HG03159 (cell line): Measurements from ENCODE around the gene TFAM.
"Not testable (repeated sequence)": the region's sequence is repeated elsewhere in the genome, so short reads cannot be mapped to it uniquely, and the experiment has no call there.

Experiments used
- ATAC-seq: cut with Tn5 transposase; IDR thresholded peaks from one replicate; pipeline ENCODE4 v1.9.1; 2021; ENCODE audit warnings: mild to moderate bottlenecking, moderate library complexity; ENCODE audit not compliant: unreplicated experiment

TFAM gene

DNA sequence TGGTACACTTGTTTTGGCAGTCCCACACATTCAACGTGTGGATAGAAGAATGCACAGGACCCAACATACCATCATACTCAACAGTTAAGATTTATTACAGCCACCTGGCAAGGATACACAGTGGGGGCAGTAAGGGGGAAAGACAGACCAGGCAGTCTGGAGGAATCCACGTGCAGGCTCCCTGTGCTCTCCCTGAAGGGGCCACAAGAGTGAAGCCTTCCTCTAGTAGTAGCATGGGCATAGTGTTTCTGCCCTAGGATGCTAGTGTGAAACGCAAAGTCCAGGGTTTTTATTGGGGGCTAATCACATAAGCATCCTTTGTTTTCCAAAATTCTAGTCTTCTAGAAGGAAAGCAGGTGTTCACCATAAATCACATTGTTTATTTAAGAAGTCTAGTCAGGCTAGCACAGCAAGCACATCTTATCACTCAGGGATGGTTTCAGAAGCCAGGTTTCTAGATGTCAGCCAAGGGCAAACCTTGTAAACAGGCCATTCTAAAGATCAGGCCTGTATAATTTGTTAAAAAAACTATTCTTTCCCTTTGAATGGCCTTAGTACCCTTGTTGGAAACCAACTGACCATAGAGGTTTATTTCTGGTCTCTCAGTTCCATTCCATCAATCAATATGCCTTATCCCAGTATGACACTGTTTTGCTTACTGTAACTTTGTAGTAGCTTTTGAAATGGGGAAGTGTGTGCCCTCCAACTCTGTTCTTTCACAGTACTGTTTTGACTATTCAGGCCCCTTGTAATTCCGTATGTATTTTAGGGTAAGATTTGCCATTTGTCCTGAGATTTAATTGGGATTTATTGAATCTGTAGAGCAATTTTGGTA, 12.4 kb upstream of the TFAM start:
- peak; percentile 78 for ATAC-seq

DNA sequence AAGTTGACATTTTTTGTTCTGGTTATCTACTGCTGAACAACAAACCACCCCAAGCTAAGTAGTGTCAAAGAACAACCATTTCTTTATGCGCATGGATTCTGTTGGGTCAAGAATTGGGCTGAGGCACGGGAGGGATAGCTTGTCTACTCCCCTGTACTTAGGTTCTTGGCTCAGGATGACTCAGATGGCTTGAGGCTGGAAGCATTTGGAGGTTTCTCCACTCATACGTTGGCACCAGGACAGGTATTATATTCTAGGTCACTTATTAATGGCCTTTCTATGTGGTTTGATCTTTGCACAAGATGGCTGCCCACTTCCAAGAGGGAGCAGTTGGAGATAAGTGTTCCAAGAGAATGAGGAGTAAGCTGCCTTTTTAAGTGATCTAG, 11.8 kb upstream of the TFAM start:
- no peak for ATAC-seq

DNA sequence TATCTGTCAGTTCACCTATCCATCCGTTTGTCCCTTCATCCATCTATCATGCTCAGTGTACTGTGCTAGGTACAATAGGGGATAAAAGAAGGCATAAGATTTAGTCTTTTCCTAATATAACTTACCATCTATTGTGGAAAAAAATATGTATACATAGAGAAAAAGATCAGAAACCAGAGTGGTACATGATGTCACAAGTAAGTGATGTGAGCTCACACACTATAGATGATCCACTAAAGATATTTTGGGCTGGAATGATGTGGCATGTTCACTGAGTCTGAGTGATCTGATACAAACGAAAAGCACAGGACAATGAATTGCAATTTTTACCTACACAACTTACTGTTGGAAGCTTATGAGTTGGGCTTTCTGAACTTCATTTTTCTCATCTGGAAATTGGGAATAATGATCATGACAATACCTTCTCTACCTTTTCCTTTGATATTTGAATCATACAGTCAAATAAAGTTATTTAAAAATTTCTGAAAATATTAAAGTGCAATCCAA, 2.7 kb upstream of the TFAM start:
- ATAC-seq = no peak

DNA sequence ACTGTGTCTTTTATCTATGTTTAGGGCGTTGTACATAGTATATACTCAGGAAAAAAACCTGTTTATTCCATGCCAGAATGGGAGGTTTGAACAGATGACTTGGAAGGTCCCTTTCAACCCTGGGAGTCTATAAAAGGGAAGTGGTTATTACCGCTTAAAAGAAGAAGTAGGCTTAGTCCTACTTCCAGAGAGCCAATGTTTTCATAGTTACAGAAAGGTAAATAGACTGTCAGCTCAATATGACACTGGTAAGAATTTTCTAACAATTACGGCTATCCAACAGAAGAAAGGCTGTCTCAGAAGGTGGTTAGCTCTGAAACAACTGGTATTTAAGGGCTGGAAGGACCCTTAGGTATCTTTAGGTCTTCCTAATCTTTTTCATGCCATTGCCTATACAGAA, 1.1 kb upstream of the TFAM start:
- peak; percentile 62 for ATAC-seq

DNA sequence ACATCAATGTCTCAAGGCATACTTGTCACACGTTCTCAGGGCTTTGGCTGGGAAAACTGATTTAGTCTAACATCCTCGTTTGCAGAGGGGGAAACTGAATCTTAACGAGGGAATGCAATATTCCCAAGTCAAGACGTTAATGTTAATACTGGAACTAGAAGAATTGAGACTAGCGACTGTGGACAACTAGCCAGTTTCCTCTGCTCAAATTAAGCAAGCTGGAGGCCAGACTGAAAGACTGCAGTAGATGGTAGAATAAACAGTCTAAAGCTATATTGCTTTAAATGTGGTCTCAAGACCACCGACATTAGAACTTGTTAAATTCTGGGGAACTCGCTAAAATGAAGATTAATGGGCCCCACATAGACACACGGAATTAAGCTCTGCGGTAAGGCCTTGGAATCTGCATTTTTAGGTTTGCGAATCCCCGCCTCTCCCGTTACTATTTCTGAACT, 639 bp upstream of the TFAM start:
- ATAC-seq = peak; percentile 0

DNA sequence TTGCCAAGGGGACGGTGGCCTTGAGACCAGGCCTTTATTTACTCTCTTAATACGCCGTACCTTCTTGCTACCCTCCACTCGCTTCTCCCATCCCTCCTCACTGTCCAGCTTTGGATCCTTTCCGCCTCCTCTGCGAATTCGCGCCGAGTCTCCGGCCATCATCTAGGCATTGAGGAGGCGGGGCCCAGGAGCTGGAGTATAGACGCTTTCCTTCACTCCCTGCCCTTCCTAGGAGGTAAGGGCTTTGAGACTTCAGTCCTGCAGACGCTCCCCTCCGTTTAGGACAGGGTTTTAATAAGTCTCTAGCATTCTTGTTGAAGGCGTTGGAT, 538 bp downstream of the TFAM start:
- peak; percentile 3 for ATAC-seq

DNA sequence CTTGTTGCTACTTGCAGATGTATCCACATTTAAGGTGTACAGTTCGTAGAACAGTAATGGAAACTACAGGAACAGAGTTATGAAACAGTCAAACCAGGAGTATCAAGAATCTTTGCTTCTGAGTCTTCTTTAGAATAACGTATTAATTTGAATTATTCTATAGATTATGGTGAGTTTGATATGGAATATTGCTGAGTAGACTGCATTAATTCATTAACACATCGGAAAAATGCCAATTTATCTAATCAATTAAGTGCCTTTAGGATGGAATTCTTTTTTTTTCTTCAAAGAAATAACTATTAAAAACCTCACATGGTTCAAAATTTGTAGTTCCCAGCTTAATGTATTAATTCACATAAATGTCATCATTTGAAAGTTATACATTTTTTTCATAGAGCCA, 3.8 kb downstream of the TFAM start:
- ATAC-seq = no peak

DNA sequence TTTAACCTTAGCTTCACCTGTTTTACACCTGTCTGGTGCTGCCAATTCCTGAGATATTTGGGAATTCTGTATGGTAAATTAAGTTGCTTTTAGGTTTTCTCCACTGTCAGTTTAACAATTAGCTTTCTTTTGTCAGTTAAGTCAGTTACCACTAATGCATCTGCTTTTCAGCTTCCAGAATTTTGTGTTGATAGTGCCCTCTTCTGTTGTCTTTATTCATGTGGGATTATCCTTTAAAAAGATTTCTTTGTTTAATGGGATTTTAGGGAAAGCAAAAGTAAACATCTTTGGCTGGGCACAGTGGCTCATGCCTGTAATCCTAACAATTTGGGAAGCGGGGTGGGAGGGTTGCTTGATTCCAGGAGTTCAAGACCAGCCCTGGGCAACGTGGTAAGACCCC, 8.1 kb downstream of the TFAM start:
- no peak for ATAC-seq

DNA sequence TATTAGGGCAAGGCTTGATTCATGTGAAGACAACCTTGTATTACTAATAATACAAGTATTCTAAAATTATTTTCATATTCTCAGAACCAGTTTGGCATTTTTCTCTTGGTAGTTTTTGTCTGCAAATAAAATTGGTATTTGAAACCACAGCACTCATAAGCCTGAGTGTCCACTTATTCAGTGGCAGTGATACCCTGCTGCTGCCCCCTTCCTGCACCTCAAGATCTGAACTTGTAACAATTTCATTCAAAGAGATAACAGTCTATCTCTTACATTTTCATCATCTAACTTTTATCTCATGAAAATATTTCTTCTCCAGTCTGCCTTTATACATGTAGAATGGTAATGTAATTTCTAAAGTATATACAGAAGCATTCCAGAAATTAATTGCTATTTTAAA, 9.3 kb downstream of the TFAM start:
- no peak for ATAC-seq

DNA sequence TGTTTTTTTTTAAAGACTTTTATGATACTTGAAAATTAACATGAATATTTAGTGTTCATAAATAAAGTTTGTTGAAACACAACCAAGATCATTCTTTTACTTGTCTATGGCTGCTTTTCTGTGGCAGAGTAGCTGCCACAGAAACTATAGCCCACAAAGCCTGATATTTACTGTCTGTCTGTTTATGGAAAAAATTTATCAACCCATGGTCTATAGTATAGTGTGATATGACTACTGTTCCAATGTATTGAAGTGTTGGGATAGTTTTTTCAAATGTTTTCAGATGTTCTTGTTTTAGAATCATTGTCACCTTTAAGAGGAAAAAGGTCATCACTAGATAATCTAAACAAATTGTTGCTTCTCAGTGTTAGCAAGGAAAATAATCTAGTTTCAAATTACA, 10.8 kb downstream of the TFAM start:
- no peak for ATAC-seq

DNA sequence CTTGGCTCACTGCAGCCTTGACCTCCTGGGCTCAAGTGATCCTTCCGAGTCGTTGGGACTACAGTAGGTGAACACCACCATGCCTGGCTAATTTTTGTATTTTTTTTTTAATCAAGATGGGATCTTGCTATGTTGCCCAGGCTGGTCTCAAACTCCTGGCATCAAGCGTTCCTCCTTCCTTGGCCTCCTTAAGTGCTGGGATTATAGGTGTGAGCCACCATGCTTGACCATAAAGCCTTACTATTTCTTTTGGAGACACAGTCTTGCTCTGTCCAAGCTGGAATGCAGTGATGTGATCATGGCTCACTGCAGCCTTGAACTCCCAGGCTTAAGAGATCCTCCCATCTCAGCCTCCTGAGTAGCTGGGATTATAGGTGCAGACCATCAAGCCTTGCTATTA, 12.6 kb downstream of the TFAM start:
- ATAC-seq = no peak

DNA sequence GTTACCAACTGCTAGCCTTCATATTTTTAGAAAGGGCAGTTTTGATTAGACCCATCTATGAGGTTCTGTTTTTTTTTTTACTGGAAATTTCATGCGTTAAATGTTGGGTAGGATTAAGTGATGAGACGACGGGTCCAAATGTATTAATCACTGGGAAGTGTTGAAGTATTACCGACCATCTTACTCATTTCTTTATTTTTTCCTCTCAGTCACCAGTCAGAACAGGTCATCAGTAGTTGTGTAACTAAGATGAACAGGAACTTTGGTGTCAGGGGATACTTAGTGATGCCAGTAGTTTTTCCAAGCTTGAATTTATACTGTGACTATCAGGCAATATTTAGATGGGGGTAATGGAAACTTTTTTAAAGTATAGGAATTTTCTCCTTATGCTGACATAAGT, 14.2 kb downstream of the TFAM start:
- no peak for ATAC-seq

DNA sequence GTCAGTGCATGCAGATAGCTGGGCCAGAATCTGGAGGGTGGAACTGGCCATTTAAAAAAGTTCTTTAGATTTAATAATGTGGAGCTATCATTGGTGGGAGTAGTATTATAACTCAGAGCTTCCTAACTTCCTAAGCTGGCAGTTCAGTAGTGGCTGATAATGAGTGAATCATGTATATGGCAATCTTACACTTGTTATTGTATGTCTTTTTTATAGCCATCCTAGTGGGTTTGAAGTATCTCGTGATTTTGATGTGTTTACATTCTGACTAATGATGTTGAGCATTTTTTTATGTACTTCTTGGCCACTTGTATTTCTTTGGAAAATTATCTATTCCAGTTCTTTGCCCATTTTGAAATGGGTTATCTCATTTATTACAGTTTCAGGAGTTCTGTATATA, 15.4 kb downstream of the TFAM start:
- no peak for ATAC-seq

DNA sequence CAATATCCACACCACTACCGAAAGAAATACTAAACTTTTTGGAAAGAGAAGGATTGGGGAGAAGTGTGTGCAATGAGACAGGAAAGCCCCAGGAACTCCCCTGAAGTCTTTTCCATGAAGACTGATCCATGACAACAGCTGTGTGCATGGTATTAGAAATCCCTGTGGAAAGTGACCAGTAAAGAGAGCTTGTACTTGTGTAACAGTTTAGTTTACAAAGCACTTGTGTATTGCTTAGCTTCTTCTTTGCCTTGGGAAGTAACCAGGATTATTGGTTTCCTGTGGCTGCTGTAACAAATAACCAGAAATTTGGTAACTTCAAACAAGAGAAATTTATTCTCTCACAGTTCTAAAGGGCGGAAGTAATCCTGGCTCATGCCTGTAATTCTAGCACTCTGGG, 18.8 kb downstream of the TFAM start:
- no peak for ATAC-seq

DNA sequence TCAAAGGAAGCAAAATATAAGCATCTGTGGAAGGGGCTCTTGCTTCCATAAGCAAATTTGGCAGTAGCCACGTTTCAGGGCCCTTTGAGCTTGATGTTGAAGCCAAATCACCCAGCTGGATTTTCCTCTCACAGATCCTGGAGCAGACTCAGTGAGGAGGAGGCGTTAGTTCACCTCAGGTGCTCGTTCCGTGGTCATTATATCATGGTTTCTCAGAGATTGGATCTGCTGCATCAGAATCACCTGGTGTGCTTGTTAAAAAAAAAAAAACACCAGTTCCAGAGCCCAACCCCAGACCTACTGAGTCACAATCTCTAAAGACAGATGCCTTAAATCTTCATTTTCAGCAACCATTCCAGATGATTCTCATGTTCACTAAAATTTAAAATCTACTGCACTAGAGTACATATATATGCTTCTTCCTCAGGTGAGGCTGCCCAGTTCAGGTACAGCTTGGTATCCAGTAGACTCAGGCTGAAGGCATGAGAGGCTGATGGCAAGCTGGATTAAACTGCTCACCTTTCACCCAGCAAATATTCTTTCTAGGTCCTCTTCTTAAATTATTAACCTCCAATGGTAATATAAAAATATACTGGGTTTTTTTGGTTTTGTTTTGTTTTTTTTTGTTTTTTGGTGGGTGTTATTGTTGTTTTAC, 24.9 kb downstream of the TFAM start:
- no peak for ATAC-seq

DNA sequence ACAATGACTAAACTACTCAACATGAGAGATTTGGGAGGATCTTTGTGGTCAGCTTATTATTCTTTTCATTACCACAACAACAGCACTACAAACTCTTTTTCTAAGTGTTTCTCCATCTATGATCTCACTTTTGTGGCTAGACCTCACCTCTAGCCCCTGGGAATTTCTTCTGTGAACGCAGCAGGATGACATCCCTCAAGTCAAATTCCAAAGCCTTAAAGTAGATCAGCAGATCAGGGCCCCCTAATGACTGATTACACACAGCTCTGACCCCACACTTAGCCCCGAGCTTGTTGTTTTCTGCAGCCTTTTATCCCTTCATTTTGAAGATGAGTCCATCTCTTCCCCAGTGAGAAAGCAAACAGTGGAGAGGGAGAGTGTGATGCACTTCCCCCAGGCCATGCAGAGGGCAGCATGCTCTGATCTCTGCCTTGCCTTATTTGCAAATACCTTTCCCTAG, 27.3 kb downstream of the TFAM start:
- no peak for ATAC-seq

DNA sequence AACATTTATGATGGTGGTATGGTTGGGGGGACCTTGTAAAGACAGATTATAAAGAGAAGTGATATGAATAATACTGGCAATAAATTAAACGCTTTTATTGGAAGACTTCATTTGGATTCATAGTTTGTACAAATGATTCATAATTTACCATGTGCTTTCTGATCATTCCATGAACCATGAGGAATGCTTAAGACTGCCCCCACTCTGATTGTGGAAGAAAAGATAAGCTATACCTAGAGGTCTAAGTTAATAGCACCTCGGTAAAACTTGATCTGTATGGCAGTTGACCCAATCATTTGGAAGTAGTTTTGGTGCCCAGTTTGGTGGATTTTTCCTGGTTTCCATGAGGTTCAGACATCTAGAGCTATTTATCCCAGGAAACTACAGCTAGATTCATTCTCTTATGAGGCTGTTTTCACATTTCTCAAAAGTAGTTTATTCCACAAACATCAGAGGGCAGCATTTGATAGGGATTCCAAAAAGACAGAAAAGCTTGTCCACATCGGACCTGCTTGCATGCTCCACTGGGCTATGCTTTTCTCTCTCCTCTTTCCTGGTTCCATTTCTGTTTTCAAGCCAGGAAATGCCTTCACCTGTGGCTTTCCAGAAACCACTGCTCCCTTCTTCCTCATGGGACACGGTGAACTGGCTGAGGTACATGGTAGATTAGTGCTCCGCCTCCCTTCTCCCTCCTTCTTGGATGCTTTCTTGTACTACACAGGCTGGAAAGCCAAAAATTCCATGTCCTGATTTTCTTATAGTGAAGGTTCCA, 29.2 kb downstream of the TFAM start:
- ATAC-seq = no peak

DNA sequence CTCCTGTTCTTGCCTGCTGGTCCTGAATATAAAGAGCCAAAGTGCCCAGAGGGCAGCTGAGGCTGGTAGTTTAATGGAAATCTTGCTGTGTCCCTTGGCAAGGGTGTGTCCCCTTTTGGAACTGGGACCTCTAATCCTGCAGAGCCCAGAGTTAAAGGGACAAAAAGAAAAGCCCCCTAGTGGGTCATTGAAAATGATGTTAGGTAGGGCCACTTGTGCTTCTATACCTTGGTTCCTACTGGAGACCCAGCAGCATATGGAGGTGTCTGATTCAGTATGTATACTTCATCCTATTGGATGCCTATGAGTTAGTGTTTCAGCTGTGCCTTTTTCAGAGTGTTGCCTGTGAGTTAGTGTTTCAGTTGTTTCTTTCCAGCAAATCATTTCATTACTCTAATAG, 30.5 kb downstream of the TFAM start:
- ATAC-seq = no peak

DNA sequence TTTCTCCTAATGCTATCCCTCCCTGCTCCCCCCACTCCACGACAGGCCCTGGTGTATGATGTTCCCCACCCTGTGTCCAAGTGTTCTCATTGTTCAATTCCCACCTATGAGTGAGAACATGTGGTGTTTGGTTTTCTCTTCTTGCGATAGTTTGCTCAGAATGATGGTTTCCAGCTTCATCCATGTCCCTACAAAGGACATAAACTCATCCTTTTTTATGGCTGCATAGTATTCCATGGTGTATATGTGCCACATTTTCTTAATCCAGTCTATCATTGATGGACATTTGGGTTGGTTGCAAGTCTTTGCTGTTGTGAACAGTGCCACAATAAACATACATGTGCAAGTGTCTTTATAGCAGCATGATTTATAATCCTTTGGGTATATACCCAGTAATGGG, 32.7 kb downstream of the TFAM start:
- ATAC-seq = not testable (repeated sequence)

DNA sequence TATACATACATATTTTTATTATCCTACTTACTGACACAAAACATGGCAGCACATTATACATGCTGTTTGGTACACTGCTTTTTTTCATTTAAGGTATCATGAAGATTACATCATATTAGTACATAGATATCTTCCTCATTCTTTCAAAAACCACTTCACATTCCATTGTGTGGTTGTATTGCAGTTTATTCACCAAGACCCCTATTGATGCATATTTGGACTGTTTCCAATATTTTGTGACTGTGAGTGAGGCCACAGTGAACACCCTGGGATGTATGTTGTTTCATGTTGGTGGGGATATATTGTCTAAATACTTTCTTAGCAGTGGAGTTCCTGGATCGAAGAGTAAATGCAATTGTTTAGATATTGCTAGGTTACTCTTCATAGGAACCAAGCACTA, 39.0 kb downstream of the TFAM start:
- ATAC-seq = no peak

DNA sequence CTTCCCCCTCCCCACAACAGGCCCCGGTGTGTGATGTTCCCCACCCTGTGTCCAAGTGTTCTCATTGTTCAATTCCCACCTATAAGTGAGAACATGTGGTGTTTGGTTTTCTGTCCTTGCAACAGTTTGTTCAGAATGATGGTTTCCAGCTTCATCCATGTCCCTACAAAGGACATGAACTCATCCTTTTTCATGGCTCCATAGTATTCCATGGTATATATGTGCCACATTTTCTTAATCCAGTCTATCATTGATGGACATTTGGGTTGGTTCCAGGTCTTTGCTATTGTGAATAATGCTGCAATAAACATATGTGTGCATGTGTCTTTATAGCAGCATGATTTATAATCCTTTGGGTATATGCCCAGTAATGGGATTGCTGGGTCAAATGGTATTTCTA, 43.2 kb downstream of the TFAM start:
- not testable (repeated sequence) for ATAC-seq

DNA sequence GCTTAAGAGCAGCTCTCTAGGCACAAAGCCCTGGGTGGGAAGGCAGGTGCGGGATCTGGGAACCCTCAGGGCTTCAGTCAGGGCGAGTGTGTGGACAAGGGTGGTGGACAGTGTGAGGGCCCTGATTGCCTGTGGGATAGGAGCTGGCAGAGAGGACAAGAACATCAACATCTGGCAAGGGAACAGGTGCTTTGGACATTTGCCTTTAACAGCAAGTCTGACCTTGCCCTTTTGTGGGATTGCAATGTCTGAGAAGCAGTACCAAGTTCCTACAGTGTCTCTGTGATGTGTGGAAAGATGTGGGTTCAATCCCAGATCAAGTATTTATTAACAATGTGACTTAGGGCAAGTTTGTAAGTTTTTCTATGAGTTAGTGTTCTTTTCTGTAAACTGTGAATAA, 46.7 kb downstream of the TFAM start:
- no peak for ATAC-seq
